Neural cell (in vitro differentiated cells): ENCODE results near the gene LMO1. TPM values are rescaled to one million over a fixed set of nuclear protein-coding genes. Genes with fewer than 3 reads are reported as not detected.

Experiments
- H2AFZ ChIP-seq: fragments of 200-600, 300-800 bp; sonication (generic), shearing (Covaris generic); 2 replicates; pipeline ENCODE4 v1.6.0; 2014; ENCODE audit warnings: low read depth, mild to moderate bottlenecking, antibody characterized with exemption, low read length, moderate library complexity
- H3F3A ChIP-seq: fragments of 200-600 bp; shearing (Covaris generic); 2 replicates; pipeline ENCODE4 v1.6.1; 2016; ENCODE audit warnings: mild to moderate bottlenecking, moderate library complexity, mixed read lengths, antibody characterized with exemption, low read length; ENCODE audit not compliant: insufficient read depth, poor library complexity, severe bottlenecking
- H3K27ac ChIP-seq: fragments of 200-600, 300-800 bp; sonication (generic), shearing (Covaris generic); 2 replicates; pipeline ENCODE4 v1.5.1; 2014; ENCODE audit warnings: mild to moderate bottlenecking, low read length, moderate library complexity
- H3K27me3 ChIP-seq: fragments of 300-800, 200-600 bp; sonication (generic), shearing (Covaris generic); 2 replicates; pipeline ENCODE4 v1.6.0; 2014; ENCODE audit warnings: mild to moderate bottlenecking, low read depth, low read length, moderate library complexity; ENCODE audit not compliant: insufficient read depth
- H3K36me3 ChIP-seq: fragments of 300-800, 200-600 bp; sonication (generic), shearing (Covaris generic); 2 replicates; pipeline ENCODE4 v1.5.1; 2014; ENCODE audit warnings: mild to moderate bottlenecking, antibody characterized with exemption, low read length, moderate library complexity; ENCODE audit not compliant: insufficient read depth
- H3K4me2 ChIP-seq: fragments of 300-800, 200-600 bp; sonication (generic), shearing (Covaris generic); 2 replicates; pipeline ENCODE4 v1.6.0; 2014; ENCODE audit warnings: mild to moderate bottlenecking, low read length
- H3K4me3 ChIP-seq: fragments of 300-800, 200-600 bp; sonication (generic), shearing (Covaris generic); 2 replicates; pipeline ENCODE4 v1.5.1; 2014; ENCODE audit warnings: mild to moderate bottlenecking, low read length, moderate library complexity
- H3K79me2 ChIP-seq: fragments of 200-600 bp; shearing (Covaris generic); replicated peaks from 2 replicates; pipeline ENCODE4 v1.6.0; 2014; ENCODE audit warnings: mild to moderate bottlenecking, low read length, moderate library complexity; ENCODE audit not compliant: insufficient read depth
- H3K9ac ChIP-seq: fragments of 300-800, 200-600 bp; sonication (generic), shearing (Covaris generic); 2 replicates; pipeline ENCODE4 v1.6.1; 2016; ENCODE audit warnings: mild to moderate bottlenecking, low read length, mixed read lengths
- H3K9me2 ChIP-seq: fragments of 200-600 bp; shearing (Covaris generic); 2 replicates; pipeline ENCODE4 v1.6.1; 2016; ENCODE audit warnings: mild to moderate bottlenecking, low read length, mixed read lengths; ENCODE audit not compliant: insufficient read depth
- H3K9me3 ChIP-seq: fragments of 200-600, 300-800 bp; sonication (generic), shearing (Covaris generic); 2 replicates; pipeline ENCODE4 v1.6.1; 2016; ENCODE audit warnings: mild to moderate bottlenecking, mixed run types, low read length, moderate library complexity, mixed read lengths
- H4K20me1 ChIP-seq: fragments of 200-600 bp; shearing (Covaris generic); 2 replicates; pipeline ENCODE4 v1.6.1; 2016; ENCODE audit warnings: mild to moderate bottlenecking, mixed run types; ENCODE audit not compliant: insufficient read depth
- EP300 ChIP-seq: fragments of 450-650 bp; conservative IDR thresholded peaks from 2 replicates; pipeline ENCODE4 v1.6.1; 2014; ENCODE audit warnings: antibody characterized with exemption, mild to moderate bottlenecking, moderate library complexity; ENCODE audit not compliant: poor library complexity, severe bottlenecking
- EZH2 ChIP-seq: fragments of 200-600, 300-800 bp; shearing (Covaris generic), sonication (generic); IDR thresholded peaks from 2 replicates; pipeline ENCODE4 v1.6.1; 2014; ENCODE audit warnings: antibody characterized with exemption, low read length, borderline replicate concordance, mild to moderate bottlenecking; ENCODE audit not compliant: insufficient read depth, poor library complexity, severe bottlenecking
- MXI1 ChIP-seq: fragments of 450-650 bp; conservative IDR thresholded peaks from 2 replicates; pipeline ENCODE4 v1.6.1; 2014; ENCODE audit warnings: antibody characterized with exemption, mild to moderate bottlenecking; ENCODE audit not compliant: poor library complexity, severe bottlenecking
- POLR2AphosphoS5 ChIP-seq: IDR thresholded peaks from 2 replicates; pipeline ENCODE4 v1.6.1; 2012
- RAD21 ChIP-seq: fragments of 450-650 bp; conservative IDR thresholded peaks from 2 replicates; pipeline ENCODE4 v1.6.1; 2014; ENCODE audit warnings: antibody characterized with exemption, mild to moderate bottlenecking, moderate library complexity
- SMC3 ChIP-seq: fragments of 450-650 bp; conservative IDR thresholded peaks from 2 replicates; pipeline ENCODE4 v1.6.1; 2014; ENCODE audit warnings: antibody characterized with exemption, mild to moderate bottlenecking, moderate library complexity; ENCODE audit not compliant: poor library complexity
- TAF1 ChIP-seq: IDR thresholded peaks from 2 replicates; pipeline ENCODE4 v1.6.1; 2012; ENCODE audit warnings: low read depth
- polyA plus RNA-seq: library from polyadenylated mRNA; depleted of rRNA; stranded (reverse); fragments of >200 nt; gene quantifications from 2 replicates; pipeline ENCODE4 v1.2.3, GENCODE V29; 2014
- TF ChIP-seq, protein P1 (sequence below): IDR thresholded peaks from 2 replicates; pipeline ENCODE4 v1.6.1; 2012; ENCODE audit warnings: borderline replicate concordance
- TF ChIP-seq, protein P2 (sequence below): fragments of 450-650 bp; IDR thresholded peaks from 2 replicates; pipeline ENCODE4 v1.5.1; 2014; ENCODE audit warnings: antibody characterized with exemption, mild to moderate bottlenecking, moderate library complexity; ENCODE audit not compliant: poor library complexity, severe bottlenecking

The LMO1 gene
- polyA plus RNA-seq, 1 donor from 2014 or later, result 4.4 TPM

- H3K4me2 ChIP-seq, result no peak overlapping the region
- H2AFZ ChIP-seq, result no peak overlapping the region
- peaks cover 8% of the 10 kb centered on the region for H3K79me2 ChIP-seq
- no peak overlapping the region for H3K4me3 ChIP-seq
- no peak overlapping the region for H3K27ac ChIP-seq
- TF ChIP-seq MXI1 (no peak), RAD21 (no peak), SMC3 (no peak), POLR2AphosphoS5 (no peak), EZH2 (no peak), TAF1 (no peak), EP300 (no peak)
- TF ChIP-seq, protein P1, sequence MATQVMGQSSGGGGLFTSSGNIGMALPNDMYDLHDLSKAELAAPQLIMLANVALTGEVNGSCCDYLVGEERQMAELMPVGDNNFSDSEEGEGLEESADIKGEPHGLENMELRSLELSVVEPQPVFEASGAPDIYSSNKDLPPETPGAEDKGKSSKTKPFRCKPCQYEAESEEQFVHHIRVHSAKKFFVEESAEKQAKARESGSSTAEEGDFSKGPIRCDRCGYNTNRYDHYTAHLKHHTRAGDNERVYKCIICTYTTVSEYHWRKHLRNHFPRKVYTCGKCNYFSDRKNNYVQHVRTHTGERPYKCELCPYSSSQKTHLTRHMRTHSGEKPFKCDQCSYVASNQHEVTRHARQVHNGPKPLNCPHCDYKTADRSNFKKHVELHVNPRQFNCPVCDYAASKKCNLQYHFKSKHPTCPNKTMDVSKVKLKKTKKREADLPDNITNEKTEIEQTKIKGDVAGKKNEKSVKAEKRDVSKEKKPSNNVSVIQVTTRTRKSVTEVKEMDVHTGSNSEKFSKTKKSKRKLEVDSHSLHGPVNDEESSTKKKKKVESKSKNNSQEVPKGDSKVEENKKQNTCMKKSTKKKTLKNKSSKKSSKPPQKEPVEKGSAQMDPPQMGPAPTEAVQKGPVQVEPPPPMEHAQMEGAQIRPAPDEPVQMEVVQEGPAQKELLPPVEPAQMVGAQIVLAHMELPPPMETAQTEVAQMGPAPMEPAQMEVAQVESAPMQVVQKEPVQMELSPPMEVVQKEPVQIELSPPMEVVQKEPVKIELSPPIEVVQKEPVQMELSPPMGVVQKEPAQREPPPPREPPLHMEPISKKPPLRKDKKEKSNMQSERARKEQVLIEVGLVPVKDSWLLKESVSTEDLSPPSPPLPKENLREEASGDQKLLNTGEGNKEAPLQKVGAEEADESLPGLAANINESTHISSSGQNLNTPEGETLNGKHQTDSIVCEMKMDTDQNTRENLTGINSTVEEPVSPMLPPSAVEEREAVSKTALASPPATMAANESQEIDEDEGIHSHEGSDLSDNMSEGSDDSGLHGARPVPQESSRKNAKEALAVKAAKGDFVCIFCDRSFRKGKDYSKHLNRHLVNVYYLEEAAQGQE, result no peak
- TF ChIP-seq, protein P2, sequence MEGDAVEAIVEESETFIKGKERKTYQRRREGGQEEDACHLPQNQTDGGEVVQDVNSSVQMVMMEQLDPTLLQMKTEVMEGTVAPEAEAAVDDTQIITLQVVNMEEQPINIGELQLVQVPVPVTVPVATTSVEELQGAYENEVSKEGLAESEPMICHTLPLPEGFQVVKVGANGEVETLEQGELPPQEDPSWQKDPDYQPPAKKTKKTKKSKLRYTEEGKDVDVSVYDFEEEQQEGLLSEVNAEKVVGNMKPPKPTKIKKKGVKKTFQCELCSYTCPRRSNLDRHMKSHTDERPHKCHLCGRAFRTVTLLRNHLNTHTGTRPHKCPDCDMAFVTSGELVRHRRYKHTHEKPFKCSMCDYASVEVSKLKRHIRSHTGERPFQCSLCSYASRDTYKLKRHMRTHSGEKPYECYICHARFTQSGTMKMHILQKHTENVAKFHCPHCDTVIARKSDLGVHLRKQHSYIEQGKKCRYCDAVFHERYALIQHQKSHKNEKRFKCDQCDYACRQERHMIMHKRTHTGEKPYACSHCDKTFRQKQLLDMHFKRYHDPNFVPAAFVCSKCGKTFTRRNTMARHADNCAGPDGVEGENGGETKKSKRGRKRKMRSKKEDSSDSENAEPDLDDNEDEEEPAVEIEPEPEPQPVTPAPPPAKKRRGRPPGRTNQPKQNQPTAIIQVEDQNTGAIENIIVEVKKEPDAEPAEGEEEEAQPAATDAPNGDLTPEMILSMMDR, result no peak
- H3K9me2 ChIP-seq, result no peaks in the 10 kb centered on the region
- no peak overlapping the region for H3K9ac ChIP-seq
- no peaks in the 10 kb centered on the region for H4K20me1 ChIP-seq
- H3K36me3 ChIP-seq, result no peaks in the 10 kb centered on the region
- H3K27me3 ChIP-seq, result no peaks in the 10 kb centered on the region
- H3F3A ChIP-seq, result no peaks in the 10 kb centered on the region
- no peaks in the 10 kb centered on the region for H3K9me3 ChIP-seq
These were observed 26.2 kb downstream of the LMO1 start for GRCh38 chr11:8237453-8237852.

DNA sequence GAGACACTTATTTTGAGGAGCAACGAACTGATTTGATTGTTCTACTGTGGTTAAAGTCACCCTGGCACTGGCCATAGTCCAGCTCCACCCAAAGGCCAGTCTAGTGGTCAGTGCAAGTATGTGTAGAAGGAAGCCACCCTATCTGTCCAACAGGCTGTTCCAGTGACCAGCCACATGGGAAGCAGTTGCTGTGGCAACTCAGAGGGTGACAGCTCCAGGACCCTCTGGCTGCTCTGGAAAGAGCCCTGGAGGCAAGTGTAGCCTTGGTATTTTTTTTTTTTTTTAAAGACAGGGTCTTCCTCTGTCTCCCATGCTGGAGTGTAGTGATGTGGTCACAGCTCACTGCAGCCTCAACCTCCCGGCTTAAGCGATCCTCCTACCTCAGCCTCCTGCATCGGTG is 27.8 kb downstream of the LMO1 start:
- TF ChIP-seq, protein P1, result no peak
- no peak for TF ChIP-seq EZH2
- TF ChIP-seq POLR2AphosphoS5, result no peak
- no peak for TF ChIP-seq SMC3
- no peak for TF ChIP-seq MXI1
- TF ChIP-seq, protein P2, result no peak
- no peak for TF ChIP-seq RAD21
- no peak for TF ChIP-seq TAF1
- no peak for TF ChIP-seq EP300
- Histone ChIP-seq H3F3A (no peaks in the 10 kb centered on the region), H3K27me3 (no peaks in the 10 kb centered on the region)

More for the DNA sequence above, 27.8 kb downstream of the LMO1 start:
- no peak overlapping the region for H3K4me2 ChIP-seq
- no peak overlapping the region for H2AFZ ChIP-seq
- no peaks in the 10 kb centered on the region for H3K36me3 ChIP-seq
- H3K79me2 ChIP-seq, result peaks cover 8% of the 10 kb centered on the region
- no peak overlapping the region for H3K4me3 ChIP-seq
- H3K9me2 ChIP-seq, result no peaks in the 10 kb centered on the region
- no peaks in the 10 kb centered on the region for H3K9me3 ChIP-seq
- no peak overlapping the region for H3K27ac ChIP-seq
- H3K9ac ChIP-seq, result no peak overlapping the region
- no peaks in the 10 kb centered on the region for H4K20me1 ChIP-seq
